Sigmoid colon (tissue), 4 donors: ENCODE data around the gene IREB2.

Experiments
- EP300 ChIP-seq, 4 donors: sonication (generic); formaldehyde crosslinking; IDR thresholded peaks; one replicate each; pipeline ENCODE4 v1.6.1; 2017; ENCODE audit warnings: antibody characterized with exemption in 4 of 4
- POLR2A ChIP-seq, 2 donors: fragments of 450-650 bp; IDR thresholded peaks; one replicate each; pipeline ENCODE4 v1.6.1; 2016; ENCODE audit warnings: antibody characterized with exemption in 2 of 2, mild to moderate bottlenecking in 2 of 2, moderate library complexity in 2 of 2
- POLR2AphosphoS5 ChIP-seq, 4 donors: sonication (generic); formaldehyde crosslinking; IDR thresholded peaks; one replicate each; pipeline ENCODE4 v1.6.1; 2017; ENCODE audit warnings: antibody characterized with exemption in 4 of 4
- TF ChIP-seq, protein P1 (sequence below), 4 experiments: fragments of 450-650 bp in 3 of 4; fragments of 200-600 bp in 1 of 4; IDR thresholded peaks; one replicate each; pipeline ENCODE4 v1.5.1; 2016 to 2019; ENCODE audit warnings: antibody characterized with exemption in 4 of 4, mild to moderate bottlenecking in 3 of 4, moderate library complexity in 2 of 4

DNA sequence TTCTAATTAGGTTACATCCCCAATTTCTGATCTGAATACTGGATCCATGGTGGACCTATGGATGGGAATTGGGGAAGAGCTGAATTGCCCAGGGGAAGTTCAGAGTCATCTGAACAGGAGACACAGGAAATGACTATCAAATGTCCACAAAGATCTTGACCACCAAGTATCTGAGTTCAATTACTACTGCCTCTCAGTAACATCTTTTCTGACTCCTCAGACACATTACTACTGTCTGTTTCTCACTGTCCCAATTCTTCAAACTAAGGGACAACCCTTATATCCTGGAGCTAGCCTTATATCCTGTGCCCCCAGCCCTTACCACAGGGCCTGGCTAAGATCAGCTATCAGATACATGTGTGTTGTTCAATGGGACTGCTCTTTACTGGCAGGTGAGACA, 10.1 kb upstream of the IREB2 start:
- TF ChIP-seq, protein P1, sequence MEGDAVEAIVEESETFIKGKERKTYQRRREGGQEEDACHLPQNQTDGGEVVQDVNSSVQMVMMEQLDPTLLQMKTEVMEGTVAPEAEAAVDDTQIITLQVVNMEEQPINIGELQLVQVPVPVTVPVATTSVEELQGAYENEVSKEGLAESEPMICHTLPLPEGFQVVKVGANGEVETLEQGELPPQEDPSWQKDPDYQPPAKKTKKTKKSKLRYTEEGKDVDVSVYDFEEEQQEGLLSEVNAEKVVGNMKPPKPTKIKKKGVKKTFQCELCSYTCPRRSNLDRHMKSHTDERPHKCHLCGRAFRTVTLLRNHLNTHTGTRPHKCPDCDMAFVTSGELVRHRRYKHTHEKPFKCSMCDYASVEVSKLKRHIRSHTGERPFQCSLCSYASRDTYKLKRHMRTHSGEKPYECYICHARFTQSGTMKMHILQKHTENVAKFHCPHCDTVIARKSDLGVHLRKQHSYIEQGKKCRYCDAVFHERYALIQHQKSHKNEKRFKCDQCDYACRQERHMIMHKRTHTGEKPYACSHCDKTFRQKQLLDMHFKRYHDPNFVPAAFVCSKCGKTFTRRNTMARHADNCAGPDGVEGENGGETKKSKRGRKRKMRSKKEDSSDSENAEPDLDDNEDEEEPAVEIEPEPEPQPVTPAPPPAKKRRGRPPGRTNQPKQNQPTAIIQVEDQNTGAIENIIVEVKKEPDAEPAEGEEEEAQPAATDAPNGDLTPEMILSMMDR (IDR thresholded peaks at IDR 0.05), result no peak
- TF ChIP-seq POLR2A (IDR thresholded peaks at IDR 0.05), result no peak
- no peak for TF ChIP-seq EP300 (IDR thresholded peaks at IDR 0.05)
- TF ChIP-seq POLR2AphosphoS5 (IDR thresholded peaks at IDR 0.05), result no peak
